ENCODE data around the gene FSHR. TPM values are rescaled to one million over a fixed set of nuclear protein-coding genes. Genes with fewer than 3 reads are reported as not detected.

FSHR gene
- total RNA-seq, 4 donors from 2014 or later: 0.13 TPM; not detected in 3

DNA sequence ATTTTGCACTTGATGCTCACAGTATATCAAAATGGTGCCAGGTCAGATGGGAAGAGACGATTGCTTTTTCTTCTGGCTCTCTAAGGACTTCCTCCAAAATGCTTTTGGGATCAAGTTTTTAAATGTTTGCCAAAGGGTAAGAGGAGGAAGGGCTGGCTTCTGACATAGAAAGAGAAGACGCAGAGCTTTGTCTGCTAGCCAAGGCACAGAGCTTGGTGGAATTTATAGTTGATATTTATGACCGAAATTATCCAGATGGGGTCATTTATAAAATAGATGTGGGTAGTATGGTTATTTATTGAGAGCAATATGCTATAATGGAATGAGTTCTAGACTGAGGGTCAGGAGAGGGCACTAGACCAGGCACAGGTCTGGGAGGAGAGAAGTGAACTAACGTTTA is 193.3 kb downstream of the FSHR start:
- intact Hi-C loops (cut with DNase I): no loop called here
- no peaks in the 10 kb centered on the region for H3K27me3 ChIP-seq
- TF ChIP-seq, protein P1, sequence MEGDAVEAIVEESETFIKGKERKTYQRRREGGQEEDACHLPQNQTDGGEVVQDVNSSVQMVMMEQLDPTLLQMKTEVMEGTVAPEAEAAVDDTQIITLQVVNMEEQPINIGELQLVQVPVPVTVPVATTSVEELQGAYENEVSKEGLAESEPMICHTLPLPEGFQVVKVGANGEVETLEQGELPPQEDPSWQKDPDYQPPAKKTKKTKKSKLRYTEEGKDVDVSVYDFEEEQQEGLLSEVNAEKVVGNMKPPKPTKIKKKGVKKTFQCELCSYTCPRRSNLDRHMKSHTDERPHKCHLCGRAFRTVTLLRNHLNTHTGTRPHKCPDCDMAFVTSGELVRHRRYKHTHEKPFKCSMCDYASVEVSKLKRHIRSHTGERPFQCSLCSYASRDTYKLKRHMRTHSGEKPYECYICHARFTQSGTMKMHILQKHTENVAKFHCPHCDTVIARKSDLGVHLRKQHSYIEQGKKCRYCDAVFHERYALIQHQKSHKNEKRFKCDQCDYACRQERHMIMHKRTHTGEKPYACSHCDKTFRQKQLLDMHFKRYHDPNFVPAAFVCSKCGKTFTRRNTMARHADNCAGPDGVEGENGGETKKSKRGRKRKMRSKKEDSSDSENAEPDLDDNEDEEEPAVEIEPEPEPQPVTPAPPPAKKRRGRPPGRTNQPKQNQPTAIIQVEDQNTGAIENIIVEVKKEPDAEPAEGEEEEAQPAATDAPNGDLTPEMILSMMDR (IDR thresholded peaks at IDR 0.05): no peak
- no peak for TF ChIP-seq POLR2A (IDR thresholded peaks at IDR 0.05)
- no peak for DNase-seq
- H3K4me1 ChIP-seq: no peaks in the 10 kb centered on the region
- H3K36me3 ChIP-seq: no peaks in the 10 kb centered on the region
- no peak overlapping the region for H3K27ac ChIP-seq
- 72 to 78% methylated on average over 4 of the region's 4 CpGs for WGBS, 2 donors
- H3K9me3 ChIP-seq: no peaks in the 10 kb centered on the region
- H3K4me3 ChIP-seq (replicated peaks in 1 of 3): no peak overlapping the region

DNA sequence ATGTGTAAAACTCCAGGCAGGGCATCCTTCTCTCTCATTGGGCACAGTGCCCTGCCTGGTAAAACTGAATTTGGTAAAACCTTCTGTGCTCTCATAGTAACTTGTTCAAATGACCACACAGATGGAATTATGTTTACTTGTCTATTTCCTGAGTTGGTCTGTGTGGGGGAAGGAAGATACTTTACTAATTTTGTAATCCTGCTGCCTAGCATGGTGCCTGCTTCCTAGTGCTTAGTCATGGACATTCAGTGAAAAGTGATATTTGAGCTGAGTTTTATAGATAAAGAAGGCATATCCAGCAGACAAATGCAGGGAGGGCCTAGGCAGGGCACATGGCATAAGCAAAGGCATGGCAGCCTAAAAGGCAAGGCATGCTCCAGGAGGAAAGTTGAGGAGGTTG is 199.4 kb downstream of the FSHR start:
- Histone ChIP-seq H3K36me3 (no peaks in the 10 kb centered on the region), H3K4me3 (replicated peaks in 1 of 3) (no peak overlapping the region), H3K9me3 (no peaks in the 10 kb centered on the region), H3K27me3 (no peaks in the 10 kb centered on the region), H3K4me1 (no peaks in the 10 kb centered on the region), H3K27ac (no peak overlapping the region)
- DNase-seq: no peak
- TF ChIP-seq, protein P1 (IDR thresholded peaks at IDR 0.05): no peak
- TF ChIP-seq POLR2A (IDR thresholded peaks at IDR 0.05): no peak
- intact Hi-C loops (cut with DNase I): no loop called here

DNA sequence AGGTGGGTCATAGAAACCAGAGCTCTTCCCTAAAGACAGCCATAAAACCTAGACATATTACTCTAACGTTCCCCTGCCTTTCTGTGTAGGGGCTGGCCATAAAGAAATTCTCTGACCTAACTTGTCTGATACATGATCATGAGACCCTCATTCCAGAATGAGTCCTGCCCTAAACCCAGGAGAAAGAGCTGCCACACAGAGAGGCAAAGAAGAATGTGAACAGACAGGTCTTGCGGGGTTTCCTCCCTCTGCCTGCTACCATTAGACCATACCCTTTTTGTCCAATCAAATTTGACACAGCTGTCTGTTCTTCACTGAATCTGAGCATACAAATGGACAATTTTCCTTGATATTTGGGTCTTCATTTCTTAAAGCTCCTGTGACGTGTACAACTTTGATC is 200.0 kb downstream of the FSHR start:
- Histone ChIP-seq H3K36me3 (no peaks in the 10 kb centered on the region), H3K27me3 (no peaks in the 10 kb centered on the region), H3K27ac (no peak overlapping the region), H3K4me3 (replicated peaks in 1 of 3) (no peak overlapping the region), H3K9me3 (no peaks in the 10 kb centered on the region), H3K4me1 (no peaks in the 10 kb centered on the region)
- DNase-seq: no peak
- TF ChIP-seq, protein P1 (IDR thresholded peaks at IDR 0.05): no peak
- no peak for TF ChIP-seq POLR2A (IDR thresholded peaks at IDR 0.05)
- intact Hi-C loops (cut with DNase I): no loop called here
- 92 to 96% methylated on average over 3 of the region's 3 CpGs for WGBS, 2 donors

DNA sequence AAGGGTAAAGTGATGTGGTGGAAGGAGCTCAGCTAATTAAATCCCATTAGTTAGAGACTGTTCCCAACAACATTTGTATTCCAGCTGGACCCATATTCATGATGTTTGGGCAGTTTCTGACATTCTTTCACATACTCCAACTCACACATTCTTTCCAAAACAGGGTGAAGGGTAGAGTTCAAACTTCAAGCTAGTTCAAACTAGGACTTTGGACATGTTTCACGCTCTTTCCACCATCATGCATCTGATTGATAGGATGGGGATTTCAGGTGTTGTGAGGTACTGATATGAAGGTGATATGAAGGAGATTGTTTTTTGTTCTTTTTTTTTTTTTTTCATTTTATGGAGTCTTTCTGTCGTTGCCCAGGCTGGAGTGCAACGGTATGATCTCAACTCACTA is 201.7 kb downstream of the FSHR start:
- WGBS, 2 donors: 58 to 61% methylated on average over 3 of the region's 3 CpGs
- H3K27ac ChIP-seq: no peak overlapping the region
- intact Hi-C loops (cut with DNase I): no loop called here
- no peak for DNase-seq
- H3K4me3 ChIP-seq (replicated peaks in 1 of 3): no peak overlapping the region
- no peaks in the 10 kb centered on the region for H3K4me1 ChIP-seq
- TF ChIP-seq, protein P1 (IDR thresholded peaks at IDR 0.05): no peak
- TF ChIP-seq POLR2A (IDR thresholded peaks at IDR 0.05): no peak
- H3K27me3 ChIP-seq: no peaks in the 10 kb centered on the region
- no peaks in the 10 kb centered on the region for H3K9me3 ChIP-seq
- no peaks in the 10 kb centered on the region for H3K36me3 ChIP-seq

DNA sequence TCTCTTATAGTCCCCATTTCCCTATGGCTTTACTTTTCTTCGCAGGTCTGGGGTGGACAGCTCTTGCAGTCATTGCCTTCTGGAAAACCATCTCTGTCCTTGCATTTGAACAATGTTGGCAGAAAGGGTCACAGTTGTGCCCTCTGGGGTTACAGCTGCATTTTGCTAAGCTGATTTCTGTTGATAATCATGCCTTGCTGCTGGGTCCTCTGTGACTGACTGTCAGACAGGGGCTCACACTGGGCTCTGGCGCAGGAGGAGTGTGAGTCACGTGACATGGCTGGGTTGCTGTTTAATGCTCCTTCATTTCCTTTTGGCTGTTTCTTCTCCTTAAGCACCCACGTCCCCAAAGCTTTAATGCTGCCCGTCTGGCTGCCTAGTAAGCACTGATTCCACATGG is 202.2 kb downstream of the FSHR start:
- WGBS, 2 donors: 62 to 76% methylated on average over 5 of the region's 5 CpGs

More for the DNA sequence above, 202.2 kb downstream of the FSHR start:
- TF ChIP-seq POLR2A (IDR thresholded peaks at IDR 0.05): no peak
- TF ChIP-seq, protein P1 (IDR thresholded peaks at IDR 0.05): no peak
- no peaks in the 10 kb centered on the region for H3K9me3 ChIP-seq
- DNase-seq: no peak
- H3K36me3 ChIP-seq: no peaks in the 10 kb centered on the region
- H3K27me3 ChIP-seq: no peaks in the 10 kb centered on the region
- intact Hi-C loops (cut with DNase I): no loop called here
- H3K27ac ChIP-seq: no peak overlapping the region
- H3K4me3 ChIP-seq (replicated peaks in 1 of 3): no peak overlapping the region
- no peaks in the 10 kb centered on the region for H3K4me1 ChIP-seq
